ENCODE measurements around the gene ERICH4. TPM values are rescaled to one million over a fixed set of nuclear protein-coding genes. Genes with fewer than 3 reads are reported as not detected.

ERICH4 gene
- total RNA-seq, 3 donors from 2014 or later (not counting 1 experiment from before 2014, with no cell fraction given), result not detected

- TF ChIP-seq CTCF (IDR thresholded peaks at IDR 0.05), result no peak
- WGBS (ENCODE audit: insufficient coverage), result 95% methylated on average over 12 of the region's 12 CpGs
- no peak overlapping the region for H3K27ac Mint-ChIP-seq
- Histone ChIP-seq H3K36me3 (ENCODE audit: control insufficient read depth, insufficient read depth, low read length) (peaks cover 63% of the 10 kb centered on the region), H3K4me3 (ENCODE audit: low read length) (no peak overlapping the region), H3K27ac (ENCODE audit: low read length) (no peak overlapping the region), H3K9me3 (ENCODE audit: control insufficient read depth, insufficient read depth, low read length) (no peaks in the 10 kb centered on the region), H3K27me3 (ENCODE audit: control insufficient read depth, insufficient read depth, low read length) (no peaks in the 10 kb centered on the region), H3K4me1 (ENCODE audit: control insufficient read depth, insufficient read depth, low read length) (peaks cover 12% of the 10 kb centered on the region)
- H3K27me3 Mint-ChIP-seq (ENCODE audit: low read depth in 2 of 2), result no peaks in the 10 kb centered on the region
- ATAC-seq (no peak), DNase-seq (no peak)
- H3K4me3 Mint-ChIP-seq, result no peak overlapping the region
- intact Hi-C loops (cut with micrococcal nuclease), result no loop called here
- peaks cover 0 to 2% of the 10 kb centered on the region in 2 donors for H3K4me1 Mint-ChIP-seq
- H3K36me3 Mint-ChIP-seq, result no peaks in the 10 kb centered on the region
- no peaks in the 10 kb centered on the region for H3K9me3 Mint-ChIP-seq
Measured at GRCh38 chr19:41416194-41416674, 26.7 kb upstream of the ERICH4 start.

- DNase-seq (no peak), ATAC-seq (peak in 1 of 3 donors; percentile 49)
- H3K36me3 ChIP-seq (ENCODE audit: control insufficient read depth, insufficient read depth, low read length), result peaks cover 53% of the 10 kb centered on the region
- H3K4me3 Mint-ChIP-seq, result no peak overlapping the region
- no peak overlapping the region for H3K27ac ChIP-seq (ENCODE audit: low read length)
- peaks cover 31% of the 10 kb centered on the region for H3K4me1 ChIP-seq (ENCODE audit: control insufficient read depth, insufficient read depth, low read length)
- H3K9me3 ChIP-seq (ENCODE audit: control insufficient read depth, insufficient read depth, low read length), result no peaks in the 10 kb centered on the region
- H3K27me3 Mint-ChIP-seq (ENCODE audit: low read depth in 2 of 2), result no peaks in the 10 kb centered on the region
- no peak overlapping the region for H3K4me3 ChIP-seq (ENCODE audit: low read length)
- no peak for TF ChIP-seq CTCF (IDR thresholded peaks at IDR 0.05)
- no peaks in the 10 kb centered on the region for H3K9me3 Mint-ChIP-seq
- no peaks in the 10 kb centered on the region for H3K27me3 ChIP-seq (ENCODE audit: control insufficient read depth, insufficient read depth, low read length)
- intact Hi-C loops (cut with micrococcal nuclease), result no loop called here
- peaks cover 0 to 9% of the 10 kb centered on the region in 2 donors for H3K4me1 Mint-ChIP-seq
- H3K36me3 Mint-ChIP-seq, result no peaks in the 10 kb centered on the region
- whole genome bisulfite sequencing (ENCODE audit: insufficient coverage), result 50% methylated on average over 7 of the region's 8 CpGs
- H3K27ac Mint-ChIP-seq, result no peak overlapping the region
Measured at GRCh38 chr19:41420101-41420880, 22.7 kb upstream of the ERICH4 start.

GRCh38 chr19:41421314-41421713 is 21.6 kb upstream of the ERICH4 start:
- Histone ChIP-seq H3K36me3 (ENCODE audit: control insufficient read depth, insufficient read depth, low read length) (peaks cover 51% of the 10 kb centered on the region), H3K27me3 (ENCODE audit: control insufficient read depth, insufficient read depth, low read length) (no peaks in the 10 kb centered on the region), H3K27ac (ENCODE audit: low read length) (no peak overlapping the region), H3K4me1 (ENCODE audit: control insufficient read depth, insufficient read depth, low read length) (peaks cover 37% of the 10 kb centered on the region), H3K9me3 (ENCODE audit: control insufficient read depth, insufficient read depth, low read length) (no peaks in the 10 kb centered on the region), H3K4me3 (ENCODE audit: low read length) (no peak overlapping the region)
- no peak overlapping the region for H3K4me3 Mint-ChIP-seq
- 88% methylated on average over 6 of the region's 6 CpGs for WGBS (ENCODE audit: insufficient coverage)
- no peak for DNase-seq
- ATAC-seq, result no peak
- no peaks in the 10 kb centered on the region for H3K9me3 Mint-ChIP-seq
- H3K4me1 Mint-ChIP-seq, result peaks cover 0 to 9% of the 10 kb centered on the region in 2 donors
- peak overlapping the region in 1 of 2 donors; percentile 74 for H3K27ac Mint-ChIP-seq
- intact Hi-C loops (cut with micrococcal nuclease), result no loop called here
- H3K27me3 Mint-ChIP-seq (ENCODE audit: low read depth in 2 of 2), result no peaks in the 10 kb centered on the region
- no peaks in the 10 kb centered on the region for H3K36me3 Mint-ChIP-seq
- no peak for TF ChIP-seq CTCF (IDR thresholded peaks at IDR 0.05)
